Smooth muscle cell of the brain vasculature (primary cell): ENCODE data around the gene GSTT4.
"Not testable (repeated sequence)": the region's sequence is repeated elsewhere in the genome, so short reads cannot be mapped to it uniquely, and the experiment has no call there.

Source experiments
- DNase-seq: peaks from one replicate; pipeline ENCODE4 v3.0.0-alpha.2; 2012; ENCODE audit warnings: low read depth, low spot score

Gene GSTT4

GRCh38 chr22:24005201-24005600 is at the start of gene GSTT4:
Gene GSTT4, minus strand, starts transcription at chr22:24005453. Its CDS starts 97 bp downstream, at chr22:24005356.
- no peak for DNase-seq

- DNase-seq = no peak
Measured at GRCh38 chr22:24054356-24054755, 49.1 kb upstream of the GSTT4 start.

GRCh38 chr22:24053481-24054226 is 48.4 kb upstream of the GSTT4 start:
- DNase-seq = no peak

GRCh38 chr22:24051568-24051967 is 46.3 kb upstream of the GSTT4 start:
- DNase-seq = no peak

GRCh38 chr22:24051028-24051427 is 45.8 kb upstream of the GSTT4 start:
- no peak for DNase-seq

GRCh38 chr22:24049978-24050377 is 44.7 kb upstream of the GSTT4 start:
- DNase-seq = no peak

- DNase-seq = no peak
Measured at GRCh38 chr22:24049211-24049610, 44.0 kb upstream of the GSTT4 start.

GRCh38 chr22:24046024-24046423 is 40.8 kb upstream of the GSTT4 start:
- DNase-seq = no peak

GRCh38 chr22:24043958-24044357 is 38.7 kb upstream of the GSTT4 start:
- no peak for DNase-seq

- not testable (repeated sequence) for DNase-seq
Measured at GRCh38 chr22:24043465-24043864, 38.2 kb upstream of the GSTT4 start.

GRCh38 chr22:24040946-24041345 is 35.7 kb upstream of the GSTT4 start:
- DNase-seq = no peak

GRCh38 chr22:24039046-24039445 is 33.8 kb upstream of the GSTT4 start:
- DNase-seq = no peak

- DNase-seq = no peak
Measured at GRCh38 chr22:24037851-24038765, 32.9 kb upstream of the GSTT4 start.

- DNase-seq = no peak
Measured at GRCh38 chr22:24035296-24035695, 30.0 kb upstream of the GSTT4 start.

- no peak for DNase-seq
Measured at GRCh38 chr22:24033731-24034130, 28.5 kb upstream of the GSTT4 start.

GRCh38 chr22:24030186-24030702 is 25.0 kb upstream of the GSTT4 start:
- DNase-seq = no peak

- DNase-seq = no peak
Measured at GRCh38 chr22:24029304-24029703, 24.1 kb upstream of the GSTT4 start.

- DNase-seq = no peak
Measured at GRCh38 chr22:24028533-24028932, 23.3 kb upstream of the GSTT4 start.

GRCh38 chr22:24027991-24028390 is 22.7 kb upstream of the GSTT4 start:
- no peak for DNase-seq

GRCh38 chr22:24027389-24027975 is 22.2 kb upstream of the GSTT4 start:
- DNase-seq = no peak

GRCh38 chr22:24026733-24027132 is 21.5 kb upstream of the GSTT4 start:
- DNase-seq = no peak

GRCh38 chr22:24026056-24026455 is 20.8 kb upstream of the GSTT4 start:
- no peak for DNase-seq
